Measurements from ENCODE around the gene WDFY4. TPM values are rescaled to one million over a fixed set of nuclear protein-coding genes. Genes with fewer than 3 reads are reported as not detected.

WDFY4 gene
- total RNA-seq, 1 donor from 2014 or later: 6.4 TPM

DNA sequence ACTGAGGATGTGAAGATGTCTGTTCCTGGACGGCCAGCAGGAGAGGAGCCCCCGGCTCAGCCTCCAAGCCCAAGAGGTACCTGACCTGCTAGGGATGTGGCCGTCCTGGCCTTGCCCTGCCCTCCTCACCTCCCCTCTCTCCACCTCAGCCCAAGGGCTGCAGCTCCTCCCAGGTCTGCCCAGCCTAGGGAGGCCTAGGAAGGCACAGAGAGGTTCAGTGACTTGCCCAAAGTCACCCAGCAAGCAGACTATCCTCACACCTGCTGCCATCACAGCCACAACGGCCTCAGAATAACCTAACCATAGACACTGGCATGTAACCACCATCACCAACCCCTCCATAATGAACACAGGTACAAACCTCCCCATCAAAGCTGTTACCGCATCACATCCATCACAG, 293.6 kb downstream of the WDFY4 start:
- H3K27me3 ChIP-seq: no peaks in the 10 kb centered on the region
- intact Hi-C loops (cut with DNase I): loop anchor here (5.0 kb wide), 1 partner anchor 184 kb away; no protein-coding TSS in a partner anchor
- no peaks in the 10 kb centered on the region for H3K9me3 ChIP-seq
- DNase-seq (ENCODE audit: extremely low spot score in 2 of 2): no peak
- H3K27ac ChIP-seq: no peak overlapping the region
- H3K36me3 ChIP-seq: no peaks in the 10 kb centered on the region
- TF ChIP-seq POLR2A (IDR thresholded peaks at IDR 0.05): no peak
- no peak for TF ChIP-seq CTCF (IDR thresholded peaks at IDR 0.05)
- no peak for TF ChIP-seq POLR2AphosphoS5 (IDR thresholded peaks at IDR 0.05; ENCODE audit: insufficient read depth in 1 of 2, low read depth in 1 of 2)
- no peak overlapping the region for H3K4me3 ChIP-seq
- peaks cover 13% of the 10 kb centered on the region for H3K4me1 ChIP-seq

- TF ChIP-seq CTCF (IDR thresholded peaks at IDR 0.05) (peak; percentile 67 to 84 (median 79)), POLR2A (IDR thresholded peaks at IDR 0.05) (no peak)
- DNase-seq (ENCODE audit: extremely low spot score in 2 of 2): no peak
- Histone ChIP-seq H3K4me1 (peaks cover 13% of the 10 kb centered on the region), H3K36me3 (no peaks in the 10 kb centered on the region), H3K9me3 (no peaks in the 10 kb centered on the region), H3K4me3 (no peak overlapping the region), H3K27me3 (no peaks in the 10 kb centered on the region), H3K27ac (no peak overlapping the region)
- intact Hi-C loops (cut with DNase I): loop anchor here (10.0 kb wide), 1 partner anchor 533 kb away; no protein-coding TSS in a partner anchor
Measured at GRCh38 chr10:48981310-48981907, 296.7 kb downstream of the WDFY4 start.

DNA sequence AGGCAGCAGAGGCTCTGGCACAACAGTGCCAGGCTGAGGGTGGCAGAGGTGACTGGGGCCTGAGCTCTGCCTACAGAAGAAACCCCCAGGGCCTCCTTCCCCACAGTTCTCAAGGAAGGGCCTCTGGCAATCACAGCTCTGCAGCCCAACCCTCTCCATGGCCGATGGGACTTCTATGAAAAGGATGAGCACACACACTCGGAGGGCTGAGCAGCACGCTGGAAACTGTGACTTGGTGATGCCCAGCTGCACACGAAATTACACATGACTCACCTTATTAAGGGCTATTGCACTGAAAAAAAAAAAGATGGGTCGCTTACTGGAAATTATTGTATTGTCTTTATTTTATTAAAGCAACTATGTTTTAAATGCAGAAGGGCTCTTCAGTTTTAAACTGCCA, 297.9 kb downstream of the WDFY4 start:
- Histone ChIP-seq H3K27ac (no peak overlapping the region), H3K4me1 (peaks cover 13% of the 10 kb centered on the region), H3K4me3 (no peak overlapping the region), H3K27me3 (no peaks in the 10 kb centered on the region), H3K9me3 (no peaks in the 10 kb centered on the region), H3K36me3 (no peaks in the 10 kb centered on the region)
- no peak for TF ChIP-seq CTCF (IDR thresholded peaks at IDR 0.05)
- no peak for TF ChIP-seq POLR2AphosphoS5 (IDR thresholded peaks at IDR 0.05; ENCODE audit: insufficient read depth in 1 of 2, low read depth in 1 of 2)
- TF ChIP-seq POLR2A (IDR thresholded peaks at IDR 0.05): no peak
- intact Hi-C loops (cut with DNase I): loop anchor here (10.0 kb wide), 1 partner anchor 532 kb away; no protein-coding TSS in a partner anchor
- no peak for DNase-seq (ENCODE audit: extremely low spot score in 2 of 2)

GRCh38 chr10:48983648-48984351, 299.1 kb downstream of the WDFY4 start:
- no peak for DNase-seq (ENCODE audit: extremely low spot score in 2 of 2)
- intact Hi-C loops (cut with DNase I): loop anchor here (10.0 kb wide), 1 partner anchor 531 kb away; no protein-coding TSS in a partner anchor

More at GRCh38 chr10:48983648-48984351, 299.1 kb downstream of the WDFY4 start:
- H3K27ac ChIP-seq: no peak overlapping the region
- no peaks in the 10 kb centered on the region for H3K9me3 ChIP-seq
- TF ChIP-seq CTCF (IDR thresholded peaks at IDR 0.05) (no peak), POLR2AphosphoS5 (IDR thresholded peaks at IDR 0.05; ENCODE audit: insufficient read depth in 1 of 2, low read depth in 1 of 2) (no peak), POLR2A (IDR thresholded peaks at IDR 0.05) (no peak)
- no peak overlapping the region for H3K4me3 ChIP-seq
- H3K4me1 ChIP-seq: peaks cover 13% of the 10 kb centered on the region
- H3K27me3 ChIP-seq: no peaks in the 10 kb centered on the region
- no peaks in the 10 kb centered on the region for H3K36me3 ChIP-seq
